Occipital lobe (tissue), 2 donors: ENCODE data around the gene BMP8A. TPM values are rescaled to one million over a fixed set of nuclear protein-coding genes. Genes with fewer than 3 reads are reported as not detected.
"Not testable (repeated sequence)": the region's sequence is repeated elsewhere in the genome, so short reads cannot be mapped to it uniquely, and the experiment has no call there.

ENCODE experiments used
- DNase-seq: peaks from one replicate; lab custom pipeline; 2025; lab: John Stamatoyannopoulos, UW
- total RNA-seq: library from RNA; depleted of rRNA; stranded (reverse); fragments of >200 nt; gene quantifications from one replicate; pipeline ENCODE4 v1.2.3, GENCODE V29; 2014

Gene BMP8A
- total RNA-seq, 1 donor from 2014 or later = 0.16 TPM

DNA sequence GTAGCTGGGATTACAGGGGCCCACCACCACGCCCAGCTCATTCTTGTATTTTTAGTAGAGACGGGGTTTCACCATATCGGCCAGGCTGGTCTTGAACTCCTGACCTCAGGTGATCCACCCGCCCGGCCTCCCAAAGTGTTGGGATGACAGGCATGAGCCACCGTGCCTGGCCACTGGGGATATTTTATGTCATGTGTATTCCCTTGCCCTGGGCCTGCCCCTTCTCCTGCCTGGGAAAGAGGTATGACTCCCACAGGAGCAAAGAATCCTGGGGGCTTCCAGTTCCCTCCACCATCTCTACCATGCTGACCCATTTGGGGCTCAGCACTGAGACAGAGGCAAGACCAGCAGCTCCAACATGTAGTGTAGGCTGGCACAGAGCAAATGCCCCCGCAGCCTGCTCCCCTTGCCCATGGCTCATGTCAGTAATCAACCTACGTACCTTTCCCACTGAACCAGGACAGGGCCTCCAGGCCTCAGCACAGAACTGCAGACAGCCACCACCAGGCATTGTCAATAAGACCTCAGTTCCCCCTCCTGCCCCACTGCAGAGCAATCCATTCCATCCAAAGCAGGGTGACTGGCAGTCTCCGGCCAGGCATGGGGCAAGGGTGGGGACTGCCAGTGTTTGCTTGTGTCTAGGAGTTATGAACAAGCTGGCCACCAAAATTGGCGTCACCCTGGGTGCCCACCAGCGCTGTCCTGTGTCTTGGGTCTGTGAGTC lies 35.2 kb downstream of the BMP8A start:
- no peak for DNase-seq

DNA sequence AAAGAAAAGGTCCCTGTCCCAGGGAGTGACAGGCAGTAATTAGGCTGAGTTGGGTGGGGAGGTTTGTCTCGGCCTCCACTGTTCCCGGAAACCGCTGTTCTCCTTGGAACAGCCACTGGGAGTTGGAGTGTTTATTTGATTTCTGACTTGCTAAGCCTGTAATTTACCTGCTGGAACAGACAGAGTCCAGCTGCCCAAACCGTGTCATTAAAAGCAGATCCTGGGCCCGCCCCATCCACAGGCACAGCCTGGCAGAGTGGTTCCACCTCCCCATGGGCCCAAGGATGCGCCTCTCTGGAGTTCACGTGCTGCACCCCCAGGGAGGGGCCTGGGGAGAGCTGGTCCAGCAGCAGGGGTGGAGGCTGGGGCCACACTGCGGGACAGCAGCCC lies 35.7 kb downstream of the BMP8A start:
- DNase-seq = not testable (repeated sequence)

DNA sequence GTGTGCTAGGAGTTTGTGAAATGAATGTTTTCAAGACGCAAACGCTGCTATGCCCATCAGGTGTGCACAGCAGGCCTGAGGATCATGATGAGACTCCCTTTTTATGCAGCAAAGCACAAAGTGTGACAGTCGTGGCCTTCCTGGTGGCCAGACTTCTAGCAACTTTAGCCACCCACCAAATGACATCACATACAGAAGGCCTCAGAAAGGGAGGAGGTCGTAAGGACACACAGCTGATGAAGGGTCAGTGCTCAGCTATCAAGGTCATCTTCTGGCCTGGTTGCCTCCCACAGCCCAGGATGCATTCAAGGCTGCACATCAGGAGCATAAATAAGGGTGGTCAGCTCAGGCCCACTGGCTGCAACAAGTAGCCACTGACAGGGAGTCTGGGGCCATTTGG lies 36.6 kb downstream of the BMP8A start:
- no peak for DNase-seq

DNA sequence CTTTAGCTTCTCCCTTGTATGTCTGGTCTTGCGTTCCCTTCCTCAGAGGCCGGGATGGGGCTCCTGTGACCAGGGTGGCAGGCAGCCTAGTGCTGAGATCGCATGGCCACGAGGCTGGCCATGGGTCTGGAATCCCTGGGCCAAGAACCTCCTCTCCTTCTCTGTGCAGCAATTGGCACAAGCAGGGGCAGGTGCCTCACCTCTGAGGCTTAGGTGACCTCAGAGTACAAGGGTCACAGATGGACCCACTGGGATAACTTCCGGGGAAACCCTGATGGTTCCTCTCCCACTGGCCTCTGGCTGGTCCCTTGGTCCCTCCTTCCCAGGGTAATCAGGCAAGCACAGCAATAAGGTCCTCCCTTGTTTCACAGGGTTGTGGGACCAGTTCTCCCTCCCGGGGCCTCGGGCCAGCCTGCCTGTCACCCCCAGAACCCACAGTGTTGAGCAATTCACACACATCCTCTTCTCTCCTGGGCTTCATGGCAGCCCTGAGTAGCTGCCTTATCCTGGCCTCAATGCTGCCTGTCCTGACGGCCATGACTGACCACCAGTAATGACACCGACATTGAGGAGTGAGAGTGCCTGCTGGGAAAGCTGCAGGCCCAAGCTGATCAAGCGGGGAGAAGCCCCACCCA lies 38.6 kb downstream of the BMP8A start:
- no peak for DNase-seq

DNA sequence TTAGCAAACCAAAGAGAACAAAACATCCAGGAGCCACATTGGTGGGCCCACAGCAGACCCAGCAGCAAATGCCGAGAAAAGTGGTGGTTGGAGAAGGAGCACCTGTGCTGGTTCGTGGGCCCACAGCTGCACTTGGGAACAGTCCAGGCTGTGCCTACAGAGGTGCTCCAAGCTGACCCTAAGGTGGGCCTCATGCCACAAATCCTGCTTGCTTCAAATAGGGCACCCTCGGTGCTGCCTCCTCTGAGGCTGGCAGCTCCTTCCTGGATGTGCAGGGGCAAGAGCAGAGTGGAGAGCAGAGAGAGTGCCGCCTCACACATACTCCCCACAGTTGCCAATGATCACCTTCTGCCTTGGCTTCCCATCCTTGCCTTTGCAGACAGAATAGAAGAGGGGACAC lies 40.1 kb downstream of the BMP8A start:
- no peak for DNase-seq

DNA sequence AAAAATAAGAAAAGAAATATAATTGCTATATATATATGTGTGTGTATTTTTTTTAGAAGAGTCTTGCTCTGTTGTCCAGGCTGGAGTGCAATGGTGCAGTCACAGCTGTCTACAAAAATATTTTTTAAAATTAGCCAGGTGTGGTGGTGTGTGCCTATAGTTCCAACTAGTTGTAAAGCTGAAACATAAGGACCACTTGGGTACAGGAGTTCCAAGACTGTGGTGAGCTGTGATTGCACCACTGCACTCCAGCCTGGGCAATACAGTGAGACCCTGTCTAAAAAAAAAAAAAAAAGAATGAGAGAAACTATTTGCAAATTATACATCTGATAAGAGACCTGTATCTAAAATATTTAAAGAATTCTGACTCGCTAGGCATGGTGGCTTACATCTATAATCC lies 42.0 kb downstream of the BMP8A start:
- DNase-seq = no peak

DNA sequence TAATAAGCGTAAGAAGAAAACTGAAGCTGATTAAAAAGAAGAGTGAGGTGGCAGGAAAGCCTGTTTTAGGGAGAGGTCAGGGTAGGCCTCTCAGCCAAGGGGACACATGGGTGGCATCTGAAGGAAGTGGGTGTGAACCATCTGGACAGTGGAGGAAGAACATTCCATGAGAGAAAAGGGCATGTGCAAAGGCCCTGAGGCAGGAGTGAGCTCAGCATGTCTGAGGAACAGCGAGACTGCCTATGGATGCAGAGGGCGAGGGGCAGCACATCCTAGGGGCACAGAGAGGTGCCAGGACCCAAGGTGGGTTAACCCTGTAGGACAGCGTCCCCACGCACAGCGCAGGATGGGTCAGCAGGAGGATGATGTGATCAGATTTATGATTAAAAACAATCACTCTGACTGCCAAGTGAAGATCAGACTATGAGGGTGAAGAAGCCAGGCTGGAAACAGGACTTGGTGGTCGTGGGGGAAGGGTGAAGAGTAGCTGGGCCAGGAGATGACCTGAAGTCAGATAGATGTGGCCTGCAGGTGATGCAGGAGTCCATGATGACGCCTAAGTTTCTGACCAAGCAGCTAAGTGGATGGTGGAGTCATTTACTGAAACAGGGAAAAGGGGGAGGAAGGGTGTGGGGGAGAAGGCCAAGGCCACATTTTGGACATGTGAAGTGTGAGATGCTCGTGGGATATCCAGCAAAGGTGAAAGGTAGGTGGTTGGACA lies 47.3 kb downstream of the BMP8A start:
- no peak for DNase-seq

DNA sequence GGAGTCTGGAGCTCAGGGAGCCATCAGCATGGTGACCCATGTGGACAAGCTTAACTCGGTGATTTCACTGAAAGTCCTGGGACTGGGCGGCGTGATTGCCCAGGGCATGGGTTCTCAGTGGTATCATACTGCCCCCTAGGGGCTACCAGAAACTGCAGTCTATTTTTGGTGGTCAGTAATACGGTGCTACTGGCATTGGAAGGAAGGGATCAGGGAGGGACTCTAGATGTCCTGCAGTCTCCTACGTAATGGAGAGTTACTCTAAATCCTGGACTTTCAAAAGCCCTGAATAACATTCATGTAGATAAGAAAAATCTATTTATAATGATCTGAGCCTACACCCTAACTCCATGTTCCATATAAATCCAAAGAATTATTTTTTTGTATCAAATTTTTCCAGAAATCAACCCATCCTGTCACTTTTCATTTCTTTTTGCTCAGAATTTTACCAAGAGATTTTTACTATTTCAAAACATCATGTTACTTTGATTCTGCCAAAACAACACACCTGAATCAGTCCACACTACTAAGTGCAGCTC lies 47.9 kb downstream of the BMP8A start:
- DNase-seq = peak; percentile 21

DNA sequence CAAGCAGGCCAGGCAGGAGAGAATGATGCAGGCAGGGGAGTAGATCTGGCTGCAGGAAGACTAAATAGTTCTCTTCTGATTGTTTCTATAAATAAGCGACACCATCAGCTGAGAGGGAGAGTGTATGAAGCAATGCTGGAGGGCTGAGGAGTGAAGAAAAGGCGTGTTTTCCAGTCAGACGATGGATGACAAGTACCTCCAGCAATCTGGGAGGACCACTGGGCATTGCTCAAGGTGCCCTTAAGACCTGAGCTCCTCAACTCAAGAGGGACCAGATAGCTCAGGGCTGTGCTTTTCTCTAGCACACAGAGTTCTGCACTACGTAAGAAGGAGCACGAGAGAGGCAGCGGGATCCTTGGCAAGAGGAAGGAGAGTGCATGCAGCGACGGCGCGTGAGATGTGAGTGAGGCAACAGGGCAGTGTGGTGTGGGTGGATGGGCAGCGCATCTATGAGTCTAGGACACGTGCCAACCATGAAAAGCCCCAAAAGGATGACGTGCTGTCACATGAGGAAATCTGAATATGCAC lies 49.1 kb downstream of the BMP8A start:
- DNase-seq = peak; percentile 70

DNA sequence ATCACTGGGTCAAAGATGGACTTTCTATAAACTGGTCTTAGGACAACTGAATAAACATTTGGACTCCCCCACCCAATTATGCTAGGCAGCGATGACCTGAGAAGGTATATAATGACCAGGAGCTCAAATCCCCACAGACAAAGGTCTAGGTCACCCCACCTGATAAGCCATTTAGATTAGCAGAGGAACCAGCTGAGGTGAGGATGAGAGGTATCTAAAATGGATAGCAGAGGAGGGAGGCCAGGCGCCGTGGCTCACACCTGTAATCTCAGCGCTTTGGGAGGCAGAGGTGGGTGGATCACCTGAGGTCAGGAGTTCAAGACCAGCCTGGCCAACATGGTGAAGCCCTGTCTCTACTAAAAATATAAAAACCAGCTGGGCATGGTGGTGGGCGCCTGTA lies 51.5 kb downstream of the BMP8A start:
- no peak for DNase-seq

DNA sequence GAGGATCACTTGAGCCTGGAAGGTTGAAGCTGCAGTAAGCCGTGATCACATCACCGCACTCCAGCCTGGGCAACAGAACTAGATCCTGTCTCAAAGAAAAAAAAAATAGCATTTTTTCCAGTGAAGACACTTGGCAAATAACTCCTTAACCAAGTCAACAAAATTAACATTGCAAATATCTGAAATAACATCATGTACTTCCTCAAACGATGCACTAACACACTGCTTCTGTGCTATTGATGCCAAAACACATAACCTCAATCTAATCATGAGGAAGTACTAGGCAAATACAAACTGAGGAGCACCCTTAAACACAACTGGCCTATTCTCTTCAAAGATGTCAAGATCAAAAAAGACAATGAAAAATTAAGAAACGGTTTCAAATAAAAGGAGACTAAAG lies 52.9 kb downstream of the BMP8A start:
- DNase-seq = no peak

DNA sequence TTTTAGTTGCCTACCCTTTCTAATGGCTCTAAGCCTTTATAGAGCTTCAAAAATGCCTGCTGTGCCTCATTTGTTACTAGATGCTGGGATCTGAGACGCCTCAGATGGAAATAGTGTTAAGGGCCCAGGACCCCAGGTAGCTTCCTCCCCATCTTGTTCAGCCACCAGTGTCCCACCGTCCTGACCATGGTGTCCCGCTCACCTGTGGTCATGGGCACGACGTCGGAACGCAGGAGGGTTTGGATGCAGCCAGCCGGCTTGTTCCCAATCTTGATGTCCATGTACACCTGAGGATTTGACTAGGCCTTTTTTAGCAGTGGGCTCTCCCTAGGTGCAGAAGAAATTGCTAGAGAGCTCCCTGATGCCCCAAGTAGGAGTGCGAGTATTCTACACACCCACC lies 54.1 kb downstream of the BMP8A start:
- no peak for DNase-seq

DNA sequence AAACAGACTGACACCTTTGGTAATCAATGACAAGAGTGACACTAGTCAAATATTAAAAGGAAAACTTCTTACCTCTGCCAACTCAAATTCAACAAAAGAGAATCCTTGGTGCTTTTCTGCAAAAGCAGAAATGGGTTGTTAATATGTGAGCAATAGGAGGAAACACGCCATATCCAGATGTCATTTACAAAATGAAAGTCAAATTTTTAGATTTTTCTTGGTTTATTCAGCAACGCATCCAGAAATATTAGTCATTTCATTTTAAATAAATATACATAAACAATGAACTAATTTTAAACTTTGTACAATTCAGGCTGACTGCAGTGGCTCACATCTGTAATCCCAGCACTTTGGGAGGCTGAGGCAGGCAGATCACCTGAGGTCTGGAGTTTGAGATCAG lies 62.8 kb downstream of the BMP8A start:
- DNase-seq = no peak

DNA sequence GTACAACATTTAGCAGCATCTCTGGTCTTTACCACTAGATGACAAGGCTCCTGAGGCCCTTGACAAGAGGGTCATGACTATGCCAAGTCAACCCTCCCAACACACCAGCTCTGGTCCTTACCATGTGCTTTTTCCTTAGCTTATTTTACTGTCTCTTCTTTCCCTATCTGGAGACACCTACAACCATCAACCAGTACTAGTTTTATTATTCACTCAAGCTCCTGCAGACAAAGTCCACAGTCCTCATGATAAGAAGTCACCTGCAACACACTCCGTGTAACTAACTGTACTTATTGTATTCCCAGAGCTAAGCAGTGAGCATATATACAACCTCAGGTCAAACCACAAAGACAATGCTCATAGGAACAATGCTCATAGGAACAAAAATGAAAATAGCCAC lies 69.8 kb downstream of the BMP8A start:
- no peak for DNase-seq

DNA sequence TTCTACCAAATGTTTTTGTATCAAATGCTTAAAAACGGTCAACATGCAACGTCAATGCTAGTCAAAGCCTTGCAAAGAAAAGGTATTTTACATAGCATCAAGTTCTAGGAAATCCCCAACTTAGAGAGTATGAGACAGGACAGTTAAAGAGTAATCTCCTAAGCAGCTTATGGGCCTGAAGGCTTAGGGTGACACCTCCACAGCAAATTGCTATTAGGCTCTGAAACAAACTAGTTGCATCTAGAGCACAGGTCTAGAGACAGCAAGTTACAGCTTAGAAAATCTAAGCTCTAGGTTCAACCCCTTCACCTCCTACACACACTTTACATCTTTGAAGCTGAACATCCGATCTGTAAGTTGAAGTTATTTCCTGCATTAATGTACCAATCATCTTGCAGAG lies 71.5 kb downstream of the BMP8A start:
- no peak for DNase-seq

DNA sequence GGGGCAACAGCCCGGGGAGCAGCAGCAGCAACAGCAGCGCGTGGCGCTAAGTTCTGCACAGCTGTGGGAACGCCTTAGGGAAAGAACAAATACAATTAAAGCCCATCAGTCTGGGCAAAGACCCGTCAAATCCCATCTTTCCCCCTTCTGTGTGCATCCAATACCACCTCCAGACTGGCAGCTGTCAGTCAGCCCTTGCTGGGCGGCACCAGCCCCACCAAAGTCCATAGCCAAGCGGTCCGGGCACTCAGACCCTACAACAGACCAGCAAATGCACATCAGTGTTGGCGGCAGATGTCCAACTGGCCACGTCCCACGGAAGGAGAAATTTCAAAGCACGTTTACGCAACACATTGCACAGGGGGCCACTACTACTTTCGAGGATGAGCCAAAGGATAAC lies 72.2 kb downstream of the BMP8A start:
- no peak for DNase-seq

DNA sequence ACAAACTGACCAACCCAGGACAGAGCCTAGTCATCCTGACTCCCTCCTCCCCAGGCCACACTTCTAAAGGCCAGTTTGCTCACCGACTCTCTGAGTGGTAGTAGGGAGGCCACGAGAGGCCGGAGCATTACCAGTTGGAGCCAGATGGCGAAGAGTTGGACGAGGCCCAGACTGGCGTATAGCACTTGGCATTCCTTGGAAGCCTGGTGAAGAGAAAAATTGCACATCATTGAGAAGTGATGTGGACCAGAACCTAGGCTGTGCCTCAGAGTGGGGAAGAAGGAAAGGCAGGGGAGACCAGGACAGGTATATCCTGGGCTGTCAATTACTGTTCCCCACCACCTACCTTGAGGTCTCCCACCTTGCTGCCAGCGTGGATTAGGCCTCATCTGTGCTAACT lies 72.9 kb downstream of the BMP8A start:
- DNase-seq = no peak

DNA sequence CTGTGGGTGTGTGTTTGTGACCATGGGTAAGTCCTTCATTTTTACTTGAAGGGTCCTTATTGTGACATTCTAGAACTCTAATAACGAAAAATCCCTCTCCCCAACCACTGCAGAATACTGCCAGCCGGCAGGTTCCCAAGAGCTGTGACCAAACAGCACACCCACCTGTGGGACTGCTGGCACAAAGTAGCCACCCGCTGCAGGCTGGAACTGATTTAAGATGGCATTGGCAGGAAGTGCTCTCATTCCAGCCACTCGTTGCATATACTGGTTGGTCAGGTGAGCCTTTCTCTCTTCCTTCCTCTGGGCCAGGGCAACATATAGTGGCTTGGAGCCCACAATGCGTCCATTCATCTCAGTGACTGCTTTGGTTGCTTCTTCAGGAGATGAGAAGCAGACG lies 73.5 kb downstream of the BMP8A start:
- no peak for DNase-seq

DNA sequence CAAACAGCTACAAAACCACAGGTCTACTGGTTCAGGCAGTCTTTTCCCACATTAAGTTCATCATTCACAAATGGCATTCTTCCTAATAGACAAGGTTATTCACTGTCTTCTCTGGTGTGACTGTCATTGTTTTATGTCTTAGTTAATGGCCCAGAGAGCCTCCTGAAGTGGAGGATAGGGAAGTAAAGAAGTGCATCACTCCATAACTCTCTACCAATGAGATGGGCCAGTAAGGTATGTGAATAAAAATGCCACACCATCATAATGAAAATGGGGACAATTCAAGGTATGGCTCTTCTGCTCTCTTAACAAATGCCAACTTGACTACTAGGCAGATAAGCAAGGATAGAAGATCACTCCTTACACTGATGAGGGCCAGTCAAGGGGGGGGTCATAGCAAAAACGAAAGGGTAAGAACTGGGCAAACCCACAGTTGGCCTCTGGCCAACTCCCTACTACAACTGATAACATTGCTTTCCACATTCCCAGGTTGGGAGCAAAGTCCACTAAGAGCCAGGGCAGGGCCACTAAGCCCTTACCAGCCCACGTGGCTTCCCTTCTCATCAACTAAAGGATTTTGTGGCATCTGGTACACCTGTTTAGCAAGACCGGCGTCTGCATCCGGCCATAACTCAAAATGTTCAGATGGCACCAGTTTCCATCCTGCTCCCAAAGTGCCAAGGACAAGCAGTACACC lies 75.2 kb downstream of the BMP8A start:
- no peak for DNase-seq

DNA sequence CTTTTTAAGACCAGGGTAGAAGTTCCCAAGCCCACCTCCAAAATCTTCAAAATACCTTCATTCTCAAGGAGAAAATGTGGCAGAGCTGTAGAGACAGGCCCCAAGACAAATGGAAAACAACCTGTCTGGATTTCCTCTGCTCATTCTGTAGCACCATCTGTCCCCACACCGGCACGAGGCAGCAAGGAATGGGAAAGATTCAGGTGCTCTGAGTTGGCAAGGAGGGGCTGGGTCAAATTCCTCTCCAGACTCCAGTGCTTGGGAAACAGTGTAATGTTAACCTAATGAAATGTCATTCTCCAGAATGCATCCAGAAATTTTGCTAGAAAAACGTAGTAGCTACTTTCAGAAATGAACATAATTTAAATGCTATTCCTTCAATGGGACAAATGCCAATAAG lies 75.9 kb downstream of the BMP8A start:
- no peak for DNase-seq

DNA sequence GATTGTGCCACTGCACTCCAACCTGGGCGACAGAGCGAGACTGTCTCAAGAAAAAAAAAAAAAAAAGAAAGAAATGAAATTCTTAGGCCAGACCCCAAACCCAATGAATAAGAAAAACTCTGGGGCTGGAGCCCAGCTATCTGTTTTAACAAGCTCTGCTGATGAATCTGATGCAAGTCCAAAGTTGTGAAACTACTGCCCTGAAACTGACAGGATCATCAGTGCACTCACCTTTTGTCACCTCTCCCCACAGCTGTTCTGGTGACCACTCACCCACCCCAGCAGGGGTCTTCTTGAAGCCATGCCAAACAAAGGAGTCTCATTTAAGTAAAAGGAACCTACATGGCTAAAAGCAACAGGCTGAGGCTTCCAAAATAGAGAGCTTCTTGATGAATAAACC lies 76.8 kb downstream of the BMP8A start:
- DNase-seq = no peak

DNA sequence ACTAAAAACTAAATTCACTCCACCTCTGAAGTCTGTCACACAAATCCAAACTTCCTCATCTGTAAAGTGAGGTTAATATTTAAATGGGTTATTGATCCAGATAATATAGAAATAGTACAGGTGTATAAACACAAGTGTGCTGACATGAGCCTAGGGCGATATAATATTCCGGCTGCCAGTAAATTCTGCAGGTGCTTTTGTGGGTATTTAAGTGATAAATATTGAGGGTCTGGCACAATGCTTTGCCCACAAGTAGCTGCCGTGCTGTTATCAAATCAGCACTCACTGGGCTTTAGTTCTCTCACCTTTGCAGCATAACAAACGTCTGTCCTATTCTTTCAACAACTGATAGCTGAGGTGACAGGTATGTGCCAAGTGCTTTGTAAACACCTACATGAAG lies 77.6 kb downstream of the BMP8A start:
- no peak for DNase-seq
